ENCODE results near the gene LAPTM5.

GRCh38 chr1:30758785-30759380 is 1.3 kb upstream of the LAPTM5 start:
- TF ChIP-seq POLR2A (IDR thresholded peaks at IDR 0.05), result no peak
- no peak for TF ChIP-seq CTCF (IDR thresholded peaks at IDR 0.05)

Measured in vagina (tissue), 2 donors.